Brain pericyte (primary cell): ENCODE measurements around the gene FMNL3.
A peak's percentile ranks its signal among the peaks of the same experiment; 100 is the strongest.
"Not testable (repeated sequence)": the region's sequence is repeated elsewhere in the genome, so short reads cannot be mapped to it uniquely, and the experiment has no call there.

Source experiments
- DNase-seq: peaks from one replicate; pipeline ENCODE4 v3.0.0-alpha.2; 2012; ENCODE audit warnings: low read depth, low spot score

Gene FMNL3, protein sequence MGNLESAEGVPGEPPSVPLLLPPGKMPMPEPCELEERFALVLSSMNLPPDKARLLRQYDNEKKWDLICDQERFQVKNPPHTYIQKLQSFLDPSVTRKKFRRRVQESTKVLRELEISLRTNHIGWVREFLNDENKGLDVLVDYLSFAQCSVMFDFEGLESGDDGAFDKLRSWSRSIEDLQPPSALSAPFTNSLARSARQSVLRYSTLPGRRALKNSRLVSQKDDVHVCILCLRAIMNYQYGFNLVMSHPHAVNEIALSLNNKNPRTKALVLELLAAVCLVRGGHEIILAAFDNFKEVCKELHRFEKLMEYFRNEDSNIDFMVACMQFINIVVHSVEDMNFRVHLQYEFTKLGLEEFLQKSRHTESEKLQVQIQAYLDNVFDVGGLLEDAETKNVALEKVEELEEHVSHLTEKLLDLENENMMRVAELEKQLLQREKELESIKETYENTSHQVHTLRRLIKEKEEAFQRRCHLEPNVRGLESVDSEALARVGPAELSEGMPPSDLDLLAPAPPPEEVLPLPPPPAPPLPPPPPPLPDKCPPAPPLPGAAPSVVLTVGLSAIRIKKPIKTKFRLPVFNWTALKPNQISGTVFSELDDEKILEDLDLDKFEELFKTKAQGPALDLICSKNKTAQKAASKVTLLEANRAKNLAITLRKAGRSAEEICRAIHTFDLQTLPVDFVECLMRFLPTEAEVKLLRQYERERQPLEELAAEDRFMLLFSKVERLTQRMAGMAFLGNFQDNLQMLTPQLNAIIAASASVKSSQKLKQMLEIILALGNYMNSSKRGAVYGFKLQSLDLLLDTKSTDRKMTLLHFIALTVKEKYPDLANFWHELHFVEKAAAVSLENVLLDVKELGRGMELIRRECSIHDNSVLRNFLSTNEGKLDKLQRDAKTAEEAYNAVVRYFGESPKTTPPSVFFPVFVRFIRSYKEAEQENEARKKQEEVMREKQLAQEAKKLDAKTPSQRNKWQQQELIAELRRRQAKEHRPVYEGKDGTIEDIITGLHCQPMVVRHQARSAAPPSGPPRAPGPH

DNA sequence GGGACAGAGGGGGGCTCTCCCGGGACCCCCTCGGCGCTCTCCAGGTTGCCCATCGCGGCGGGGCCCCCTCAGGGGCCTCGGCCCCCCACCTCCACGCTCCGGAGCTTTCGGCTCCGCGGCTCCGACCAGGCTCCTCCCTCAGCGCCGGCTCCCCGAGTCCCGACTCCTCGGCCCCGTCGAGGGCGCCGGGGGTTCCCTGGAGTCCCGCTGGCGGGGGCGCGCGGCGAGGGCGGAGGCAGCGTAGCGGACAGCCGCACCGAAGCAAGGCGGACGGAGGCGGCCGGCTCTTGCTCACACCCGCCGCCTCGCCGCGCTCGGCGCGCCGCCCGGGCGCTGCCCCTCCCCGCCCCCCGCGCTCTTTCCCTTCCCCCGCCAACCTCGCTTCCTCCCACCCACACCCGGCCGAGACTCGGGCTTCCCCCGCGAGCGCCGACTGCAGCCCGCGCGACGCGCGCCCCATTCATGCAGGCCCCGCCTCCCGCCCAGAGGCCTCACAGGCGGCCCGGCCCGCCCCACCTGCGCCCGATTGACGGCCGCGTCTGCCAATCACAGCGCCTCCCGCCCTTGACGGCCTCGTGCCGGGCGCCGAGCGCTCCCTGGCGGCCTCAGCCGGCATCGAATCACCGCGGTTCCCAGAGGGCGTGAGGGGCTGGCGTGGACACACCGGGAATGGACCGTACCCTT is at the start of gene FMNL3:
TSS of gene FMNL3 (minus strand) at position 278 of the 684 bp plus-strand sequence. CDS start at position 53, 225 bp downstream.
- DNase-seq = peak; percentile 81

DNA sequence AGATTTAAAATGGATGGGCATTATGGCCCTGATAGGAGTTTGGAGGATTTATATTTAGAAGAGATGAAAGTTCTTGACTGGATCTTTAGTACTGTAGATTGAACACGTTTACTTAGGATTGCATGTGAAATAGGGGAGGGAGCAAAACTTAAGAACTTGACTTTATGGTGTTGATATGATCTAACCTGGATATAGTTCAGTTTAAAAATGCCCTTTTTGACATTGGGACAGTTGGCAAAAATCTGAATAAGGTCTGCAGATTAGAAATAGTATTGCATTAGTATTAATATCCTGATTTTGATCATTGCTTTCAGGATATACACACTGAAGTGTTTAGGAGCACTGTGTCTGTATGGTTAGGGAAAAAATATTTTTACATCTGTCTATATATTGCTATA is 43.8 kb upstream of the FMNL3 start:
- no peak for DNase-seq

DNA sequence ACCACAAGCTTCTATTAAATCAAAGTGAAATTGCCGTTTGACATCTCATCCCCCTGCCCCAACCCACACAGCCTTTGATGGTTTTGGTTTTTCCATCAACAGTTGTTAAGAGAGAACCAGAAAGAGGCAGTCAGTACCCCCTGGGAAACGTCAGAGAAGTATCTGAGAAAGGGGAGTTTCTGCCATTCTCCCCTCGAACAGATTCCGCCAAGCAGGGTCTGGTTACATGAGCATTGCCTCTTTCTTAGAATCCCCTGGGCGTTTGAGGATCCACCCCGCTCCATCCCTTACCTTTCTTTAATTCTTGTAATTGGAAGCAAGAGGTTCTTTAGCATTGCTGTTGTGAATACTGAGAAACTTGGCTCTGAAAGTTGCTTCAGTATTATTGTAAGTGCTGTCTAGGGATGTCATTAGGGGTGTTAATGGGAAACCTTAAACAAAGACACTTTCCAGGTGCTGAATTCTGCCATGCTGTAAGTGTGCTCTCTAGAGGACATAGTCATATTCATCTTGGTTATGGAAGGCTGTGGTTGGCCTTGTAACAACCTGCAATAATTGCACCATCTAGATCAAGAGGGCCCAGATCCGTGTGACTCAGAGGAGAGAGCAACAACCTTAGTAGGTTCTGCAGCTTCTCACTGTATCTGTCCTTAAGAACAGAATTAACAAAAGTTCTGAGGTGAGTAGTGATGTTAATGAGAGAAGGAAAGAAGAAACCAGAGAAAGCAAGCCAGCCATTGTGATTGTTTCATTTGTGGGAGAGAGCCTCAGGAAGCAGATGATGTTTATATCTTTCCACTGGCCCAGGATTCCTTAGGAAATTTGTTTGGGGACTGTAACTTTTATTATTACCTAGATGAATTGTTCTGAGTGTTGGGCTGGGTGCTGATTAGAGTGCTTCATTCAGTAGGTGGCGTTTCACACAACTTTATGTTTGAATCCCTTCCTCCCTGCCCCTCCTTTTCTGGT is 43.1 kb upstream of the FMNL3 start:
- no peak for DNase-seq

DNA sequence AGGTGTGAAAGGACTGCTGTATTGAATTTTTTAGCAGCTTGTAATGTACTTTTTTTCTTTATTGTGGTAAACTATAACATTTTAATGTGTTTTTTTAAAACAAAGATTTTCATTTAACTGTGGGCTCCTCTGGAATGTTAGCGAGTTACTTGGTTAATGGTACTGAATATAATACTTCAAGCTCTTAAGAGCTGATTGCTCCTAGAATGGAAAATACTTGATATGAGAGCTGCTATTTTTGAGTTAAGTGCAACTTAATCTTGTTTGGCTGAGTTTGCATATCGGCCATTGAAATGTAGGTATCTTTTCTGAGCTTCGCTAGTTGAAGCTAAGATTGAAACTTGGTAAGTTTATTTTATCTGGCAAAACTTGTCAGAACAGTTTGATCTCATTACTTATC is 41.6 kb upstream of the FMNL3 start:
- no peak for DNase-seq

DNA sequence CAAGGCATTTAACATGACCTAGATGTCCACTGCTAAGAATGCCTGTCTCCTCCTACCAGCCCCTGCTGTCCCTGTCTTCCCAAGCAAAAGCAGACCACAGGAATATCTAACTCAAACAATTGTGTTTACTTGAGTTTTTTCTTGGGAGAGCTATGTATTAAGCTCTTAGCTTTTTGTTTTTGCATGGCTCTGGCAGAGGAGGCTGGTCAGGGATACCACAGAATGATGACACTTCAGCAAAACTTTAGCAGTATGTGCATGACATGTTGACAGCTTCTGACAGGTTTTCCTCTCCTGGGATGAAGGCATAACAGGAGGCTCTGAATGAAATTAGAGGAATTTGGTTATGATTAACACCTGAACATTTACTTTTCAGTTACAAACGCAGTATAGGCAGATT is 41.1 kb upstream of the FMNL3 start:
- no peak for DNase-seq

DNA sequence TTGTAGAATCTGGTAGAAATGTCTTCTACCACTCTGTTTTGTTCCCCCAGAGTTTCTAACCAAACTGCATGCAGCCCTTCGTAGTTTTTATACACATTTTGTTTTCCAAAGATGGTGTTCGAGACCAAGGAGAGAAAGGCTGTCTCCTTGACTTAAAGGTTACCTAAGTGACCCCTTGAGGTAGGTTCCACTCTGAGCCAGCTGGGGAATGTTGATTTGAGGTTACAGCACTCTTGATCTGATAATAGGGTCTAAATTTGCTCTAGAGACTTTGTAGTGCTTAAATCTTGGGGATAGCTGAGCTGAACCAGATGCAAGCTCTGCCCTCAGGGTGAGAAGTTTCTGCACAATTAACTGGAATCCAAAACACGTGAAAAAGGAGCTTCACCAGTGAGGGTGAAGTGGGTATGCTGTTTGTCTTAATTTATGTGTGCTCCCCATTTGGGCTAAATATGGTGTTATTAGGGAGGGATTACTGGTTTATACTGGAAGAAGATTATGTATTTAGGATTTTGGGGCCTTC is 37.2 kb upstream of the FMNL3 start:
- no peak for DNase-seq

DNA sequence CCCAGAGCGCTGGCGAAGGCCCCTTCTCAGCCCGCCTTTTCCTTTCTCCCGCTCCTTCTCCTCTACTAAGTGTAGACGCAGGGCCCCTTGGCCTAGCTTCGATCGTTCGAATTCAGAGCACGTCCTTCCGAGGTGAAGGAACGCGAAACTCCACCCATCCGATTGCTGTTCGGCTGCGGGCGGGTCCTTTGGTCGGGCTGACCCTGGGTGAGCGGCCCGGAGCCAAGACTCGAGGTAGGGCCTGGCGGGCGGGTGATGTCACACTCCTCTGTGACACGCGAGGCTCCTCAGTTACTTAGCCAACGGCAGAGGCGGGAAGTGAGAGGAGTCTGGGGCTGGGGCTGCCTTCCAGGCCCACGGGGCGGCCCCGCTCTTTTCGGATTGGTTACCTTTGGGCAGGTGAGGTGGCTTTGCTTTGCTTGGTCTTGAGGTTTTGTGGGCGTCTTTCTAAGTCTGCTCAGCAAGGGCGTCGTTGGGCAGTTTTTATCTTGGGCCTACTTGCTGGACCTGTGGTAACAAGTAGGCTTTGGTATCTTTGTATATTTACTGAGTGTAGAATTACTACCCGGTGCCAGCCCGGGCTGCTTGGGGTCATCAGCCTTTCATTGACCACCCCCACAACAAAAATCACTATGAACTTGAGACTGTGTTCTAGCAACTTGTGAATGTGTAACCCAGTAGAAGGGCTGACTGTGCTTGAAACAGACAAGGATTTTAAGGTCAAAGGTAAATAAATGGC is 34.8 kb upstream of the FMNL3 start:
- peak; percentile 26 for DNase-seq

DNA sequence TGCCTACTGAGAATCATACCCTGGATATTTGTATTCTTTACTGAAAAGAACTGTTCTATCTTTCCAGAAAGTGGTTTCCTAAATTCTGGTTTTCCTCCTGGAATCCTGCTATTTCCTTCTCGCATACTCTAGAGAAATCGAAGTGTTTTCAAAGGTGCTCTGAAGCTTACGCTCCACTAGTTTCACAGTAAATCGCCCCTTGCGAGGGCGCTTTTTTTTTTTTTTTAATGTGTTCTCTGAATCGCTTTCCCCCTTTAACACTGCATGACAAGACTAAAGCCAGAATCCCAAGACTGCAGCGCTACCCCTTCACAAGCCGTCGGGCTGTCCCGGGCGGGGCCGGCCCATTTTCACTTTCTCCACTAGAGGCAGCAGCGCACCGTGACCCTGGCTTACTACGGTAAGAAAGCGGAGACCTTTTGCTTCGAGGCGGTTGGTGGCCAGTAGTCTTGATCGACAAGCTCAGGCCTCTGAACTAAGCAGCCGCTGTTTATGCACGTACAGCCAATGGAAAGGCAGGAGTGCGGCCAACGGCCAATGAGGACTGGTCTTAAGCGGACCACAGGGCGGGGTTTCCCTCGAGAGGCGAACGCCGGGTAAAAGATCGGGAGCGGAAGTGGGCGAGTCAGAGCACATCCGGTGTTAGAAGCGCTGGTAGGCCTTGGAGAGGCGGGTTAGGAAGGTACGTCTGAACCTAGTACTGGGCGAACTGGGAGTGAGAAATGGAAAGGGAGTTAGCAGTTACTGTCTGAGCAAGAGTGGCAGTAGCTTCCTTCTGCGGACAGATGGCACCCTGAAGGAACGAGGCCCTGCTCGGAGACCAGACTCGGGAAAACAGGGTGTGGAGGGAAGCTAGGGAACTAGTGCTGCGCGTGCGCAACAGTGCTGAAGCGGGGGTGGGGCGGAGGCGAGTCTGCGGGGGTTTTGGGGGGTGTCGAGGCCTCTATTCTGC is 34.0 kb upstream of the FMNL3 start, which contains the start of gene TMBIM6:
TSS of gene TMBIM6 (plus strand) at position 628 of the 952 bp plus-strand sequence. CDS start 10,937 bp downstream, outside the sequence.
- DNase-seq = peak; percentile 100

DNA sequence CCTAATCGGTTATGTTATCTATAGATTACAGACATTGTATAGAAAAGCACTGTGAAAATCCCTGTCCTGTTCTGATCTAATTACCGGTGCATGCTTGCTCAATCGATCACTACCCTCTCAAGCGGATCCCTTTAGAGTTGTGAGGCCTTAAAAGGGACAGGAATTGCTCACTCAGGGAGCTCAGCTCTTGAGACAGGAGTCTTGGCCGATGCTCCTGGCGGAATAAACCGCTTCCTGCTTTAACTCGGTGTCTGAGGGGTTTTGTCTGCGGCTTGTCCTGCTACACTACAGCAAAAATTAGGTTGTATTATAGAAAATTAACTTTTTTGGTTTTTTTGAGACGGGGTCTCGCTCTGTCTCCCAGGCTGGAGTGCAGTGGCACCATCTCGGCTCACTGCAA is 33.1 kb upstream of the FMNL3 start:
- DNase-seq = not testable (repeated sequence)

DNA sequence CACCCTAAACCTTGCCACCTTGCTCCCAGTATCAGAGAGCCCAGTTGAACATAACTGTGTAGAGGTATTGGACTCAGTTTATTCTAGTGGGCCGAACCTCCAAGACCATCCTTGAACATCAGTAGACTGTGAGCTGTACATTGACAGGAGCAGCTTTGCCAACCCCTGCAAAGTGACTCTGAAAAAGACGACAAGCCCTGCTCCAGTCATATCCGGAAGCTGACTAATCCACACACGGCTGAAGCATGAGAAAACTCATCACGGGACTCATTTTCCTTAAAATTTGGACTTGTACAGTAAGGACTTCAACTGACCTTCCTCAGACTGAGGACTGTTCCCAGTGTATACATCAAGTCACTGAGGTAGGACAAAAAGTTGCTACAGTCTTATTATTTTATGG is 31.5 kb upstream of the FMNL3 start:
- DNase-seq = not testable (repeated sequence)

DNA sequence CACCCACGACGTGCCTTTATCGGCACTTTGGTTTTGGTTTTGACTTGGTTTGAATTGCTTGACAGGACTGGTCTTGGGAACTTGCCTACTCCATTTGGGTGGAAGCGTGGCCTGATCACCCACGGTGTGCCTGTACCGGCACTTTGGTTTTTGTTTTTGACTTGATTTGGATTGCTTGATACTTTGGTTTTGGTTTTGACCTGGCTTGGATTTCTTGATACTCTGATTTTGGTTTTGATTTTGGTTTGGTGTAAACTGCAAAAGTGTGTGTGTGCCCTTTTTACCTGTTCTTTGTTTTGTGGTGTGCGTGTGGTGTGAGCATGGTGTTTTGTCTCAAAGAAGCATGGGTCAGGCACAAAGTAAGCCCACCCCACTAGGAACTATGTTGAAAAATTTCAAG is 27.7 kb upstream of the FMNL3 start:
- not testable (repeated sequence) for DNase-seq

DNA sequence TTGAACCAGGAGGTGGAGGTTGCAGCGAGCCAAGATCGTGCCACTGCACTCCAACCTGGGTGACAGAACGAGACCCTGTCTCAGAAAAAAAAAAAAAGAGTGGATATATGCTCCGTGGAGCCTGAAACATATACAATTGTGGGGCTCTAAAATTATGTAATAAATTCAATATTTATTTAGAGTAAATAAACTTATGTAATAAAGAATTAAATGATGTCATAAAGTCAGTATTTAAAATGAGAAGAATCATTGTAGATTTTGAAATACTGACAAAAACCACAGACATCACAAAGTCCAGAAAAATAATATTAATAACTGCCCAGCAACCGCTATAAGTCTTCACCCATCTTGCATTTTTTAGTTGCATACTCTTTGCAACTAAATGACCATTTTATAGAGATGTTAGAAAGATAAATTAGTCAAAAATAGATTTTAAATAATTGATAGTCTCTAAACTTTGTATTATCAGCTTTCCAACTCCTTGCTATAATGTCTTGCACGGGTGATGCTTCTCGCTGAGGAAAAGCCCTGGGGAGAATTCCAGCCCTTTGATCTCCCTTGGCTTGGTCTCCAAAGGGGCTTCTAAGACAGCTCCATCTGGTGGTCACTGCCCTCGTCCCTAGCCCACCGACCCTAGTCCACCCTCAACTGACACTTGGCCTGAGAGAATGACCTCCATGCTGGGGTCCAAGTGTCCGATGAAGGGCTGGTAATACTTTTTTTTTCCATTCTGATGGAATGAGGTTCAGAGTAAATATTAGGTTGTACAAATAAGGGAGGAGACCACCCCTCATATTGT is 26.2 kb upstream of the FMNL3 start:
- DNase-seq = no peak

DNA sequence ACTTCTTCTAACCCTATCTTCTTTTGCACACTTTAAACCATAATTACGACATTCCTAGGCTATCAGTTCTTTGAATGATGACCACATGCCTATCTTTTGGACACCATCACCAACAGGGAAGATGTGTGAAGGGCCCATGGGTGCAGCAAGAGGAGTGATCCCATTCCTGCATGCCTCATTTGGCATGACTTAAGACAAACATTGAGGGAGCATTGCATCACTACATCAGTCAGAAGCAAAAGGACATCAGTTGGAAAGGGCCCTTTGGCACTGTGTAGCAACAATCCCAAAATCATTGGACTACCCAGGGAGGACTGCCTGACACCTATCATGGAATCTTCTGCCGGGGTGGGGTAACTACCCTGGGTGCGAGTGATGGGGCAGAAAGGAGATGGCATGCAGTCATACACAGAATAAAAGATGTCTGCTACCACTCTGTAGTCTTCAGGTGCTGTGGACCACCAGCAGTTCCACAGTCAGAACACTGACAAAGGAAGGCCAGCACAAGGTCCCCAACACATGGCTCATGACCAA is 23.4 kb upstream of the FMNL3 start:
- DNase-seq = no peak

DNA sequence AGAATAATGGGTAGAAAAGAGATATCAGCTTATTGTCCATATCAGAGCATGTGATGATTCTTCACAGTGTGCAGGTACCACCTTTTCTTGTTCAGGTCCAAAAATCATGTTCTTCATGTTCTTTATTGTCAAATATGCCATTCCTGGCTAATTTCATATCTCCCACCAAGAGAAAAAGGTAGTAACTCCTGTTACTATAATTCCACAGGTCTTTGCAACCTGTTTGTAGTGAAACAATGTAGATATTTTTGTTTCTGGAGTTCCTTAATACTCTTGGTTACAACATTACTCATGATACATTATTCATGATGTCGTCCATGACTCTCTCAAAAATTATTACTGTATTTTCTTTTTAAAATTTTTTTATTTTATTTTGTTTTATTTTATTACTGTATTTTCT is 22.8 kb upstream of the FMNL3 start:
- no peak for DNase-seq

DNA sequence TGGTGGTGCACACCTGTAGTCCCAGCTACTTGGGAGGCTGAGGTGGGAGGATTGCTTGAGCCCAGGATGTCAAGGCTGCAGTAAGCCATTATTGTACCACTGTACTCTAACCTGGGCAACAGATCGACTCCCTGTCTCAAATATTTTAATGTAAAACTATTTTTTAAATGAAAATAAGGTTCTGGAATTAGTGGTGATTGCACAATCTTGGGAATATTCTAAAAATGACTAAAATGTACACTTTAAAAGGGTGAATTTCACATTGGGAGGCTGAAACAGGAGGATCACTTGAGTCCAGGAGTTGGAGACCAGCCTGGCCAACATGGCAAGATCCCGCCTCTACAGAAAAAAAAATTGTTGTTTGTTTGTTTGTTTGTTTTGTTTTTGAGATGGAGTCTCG is 21.2 kb upstream of the FMNL3 start:
- no peak for DNase-seq

DNA sequence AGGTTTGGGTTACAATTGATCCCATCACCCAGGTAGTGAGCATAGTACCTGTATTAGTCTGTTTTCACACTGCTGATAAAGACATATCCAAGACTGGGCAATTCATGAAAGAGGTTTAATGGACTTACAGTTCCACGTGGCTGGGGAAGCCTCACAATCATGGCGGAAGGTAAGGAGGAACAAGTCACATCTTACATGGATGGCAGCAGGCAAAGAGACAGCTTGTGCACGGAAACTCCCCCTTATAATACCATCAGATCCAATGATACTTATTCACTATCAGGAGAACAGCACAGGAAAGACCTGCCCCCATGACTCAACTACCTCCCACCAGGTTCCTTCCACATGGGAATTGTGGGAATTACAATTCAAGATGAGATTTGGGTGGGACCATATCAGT is 14.2 kb upstream of the FMNL3 start:
- not testable (repeated sequence) for DNase-seq

DNA sequence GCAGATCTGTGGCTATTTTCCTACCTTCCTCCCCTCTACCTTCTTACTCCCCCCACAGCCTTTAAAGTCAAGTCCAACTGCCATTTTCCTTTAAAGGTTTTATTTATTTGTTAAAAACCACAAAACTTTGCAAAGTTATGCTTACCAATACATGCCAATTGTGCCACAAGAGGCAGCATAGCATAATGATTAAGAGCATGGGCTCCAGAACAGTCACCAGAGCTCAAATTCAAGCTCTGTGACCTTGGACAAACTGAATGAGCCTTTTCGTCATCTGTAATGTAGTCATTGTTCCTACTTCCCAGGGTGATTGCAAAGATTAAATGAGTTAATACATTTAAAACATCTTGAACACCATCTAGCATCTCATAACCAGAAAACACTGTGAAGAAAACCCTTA is 13.0 kb upstream of the FMNL3 start:
- DNase-seq = no peak
